Activated CD4-positive, alpha-beta T cell treated with anti-CD3 and anti-CD28 coated beads, Interleukin-2, amount 50 U/mL, for 24 hours (primary cell): ENCODE measurements around the gene STRA6.

Experiments used
- DNase-seq, 2 donors: peaks; one replicate each; pipeline ENCODE4 v3.0.0-alpha.2; 2020; ENCODE audit warnings: low read depth in 1 of 2, low spot score in 1 of 2

Gene STRA6

DNA sequence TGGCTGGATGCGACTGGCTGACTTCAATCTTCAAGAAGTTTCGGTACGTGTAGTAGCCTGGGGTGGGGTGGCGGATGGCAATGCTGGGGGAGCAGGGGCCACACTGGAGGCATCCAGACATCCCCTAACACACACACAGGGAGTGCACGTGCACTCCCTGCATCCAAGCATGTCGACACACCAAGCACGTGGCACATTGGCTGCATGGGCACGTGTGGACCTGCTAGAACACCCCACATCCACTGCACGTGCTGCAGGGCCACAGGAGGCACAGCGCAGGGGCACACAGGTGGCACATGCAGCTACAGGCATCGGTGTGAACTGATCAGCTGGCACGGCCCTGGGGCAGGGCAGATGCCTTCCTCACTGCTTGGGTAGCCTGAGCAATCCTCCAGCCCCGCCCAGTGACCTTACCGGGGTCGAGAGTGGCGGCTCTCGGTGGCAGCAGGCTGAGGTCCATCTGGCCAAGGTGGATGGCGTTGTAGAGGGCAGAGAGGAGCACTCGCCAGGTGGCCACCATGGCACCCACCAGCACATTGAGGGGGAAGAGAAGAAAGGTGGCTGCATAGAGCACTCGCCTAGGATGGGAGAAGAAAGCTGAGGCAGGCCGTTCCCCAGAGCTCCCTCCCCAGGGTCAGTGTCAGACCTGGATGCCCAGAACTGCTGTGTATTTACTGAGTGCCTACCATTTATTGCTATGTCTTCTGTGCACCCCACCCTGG, 21.5 kb downstream of the STRA6 start:
- DNase-seq = no peak

GRCh38 chr15:74179983-74180880, 22.4 kb downstream of the STRA6 start:
- DNase-seq = no peak

- no peak for DNase-seq
These were observed 23.3 kb downstream of the STRA6 start for GRCh38 chr15:74179101-74179841.

DNA sequence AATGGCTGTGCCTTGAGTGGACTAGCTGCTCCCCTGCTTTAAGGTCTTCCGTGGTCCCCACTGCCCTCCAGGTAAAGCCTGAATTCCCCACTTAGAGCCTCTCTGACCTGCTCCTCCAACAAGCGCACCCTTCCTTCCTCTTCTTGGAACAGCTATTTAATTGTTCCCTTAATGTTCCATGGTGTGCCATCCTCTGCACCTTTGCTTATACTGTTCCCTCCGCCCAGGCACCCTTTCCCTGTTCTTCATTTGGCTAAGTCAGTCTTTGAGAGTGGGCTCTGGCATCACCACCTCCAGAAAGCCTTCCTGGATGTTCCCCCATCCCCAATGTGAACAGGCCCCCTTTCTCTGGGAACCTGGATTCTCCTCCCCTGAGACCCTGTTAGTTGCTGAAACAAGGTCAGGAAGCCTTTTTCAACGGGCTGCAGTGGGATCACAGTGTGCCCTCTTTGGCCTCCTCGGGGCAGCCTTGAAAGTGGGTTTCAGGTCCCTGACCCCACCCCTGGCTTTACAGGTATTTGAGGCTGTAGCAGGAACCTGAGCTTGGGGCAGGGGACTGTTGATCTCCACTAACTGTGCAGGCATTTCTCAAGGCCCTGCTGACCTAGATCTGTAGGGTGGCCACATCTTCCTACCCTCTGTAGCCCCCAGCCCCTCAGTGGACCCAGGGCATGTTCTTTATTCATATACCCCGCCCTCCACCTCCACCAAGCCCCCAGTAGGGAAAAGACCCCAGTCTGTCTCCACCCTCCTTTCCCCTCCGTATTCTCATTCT, 24.1 kb downstream of the STRA6 start:
- no peak for DNase-seq

GRCh38 chr15:74176262-74177214, 26.0 kb downstream of the STRA6 start:
- no peak for DNase-seq

DNA sequence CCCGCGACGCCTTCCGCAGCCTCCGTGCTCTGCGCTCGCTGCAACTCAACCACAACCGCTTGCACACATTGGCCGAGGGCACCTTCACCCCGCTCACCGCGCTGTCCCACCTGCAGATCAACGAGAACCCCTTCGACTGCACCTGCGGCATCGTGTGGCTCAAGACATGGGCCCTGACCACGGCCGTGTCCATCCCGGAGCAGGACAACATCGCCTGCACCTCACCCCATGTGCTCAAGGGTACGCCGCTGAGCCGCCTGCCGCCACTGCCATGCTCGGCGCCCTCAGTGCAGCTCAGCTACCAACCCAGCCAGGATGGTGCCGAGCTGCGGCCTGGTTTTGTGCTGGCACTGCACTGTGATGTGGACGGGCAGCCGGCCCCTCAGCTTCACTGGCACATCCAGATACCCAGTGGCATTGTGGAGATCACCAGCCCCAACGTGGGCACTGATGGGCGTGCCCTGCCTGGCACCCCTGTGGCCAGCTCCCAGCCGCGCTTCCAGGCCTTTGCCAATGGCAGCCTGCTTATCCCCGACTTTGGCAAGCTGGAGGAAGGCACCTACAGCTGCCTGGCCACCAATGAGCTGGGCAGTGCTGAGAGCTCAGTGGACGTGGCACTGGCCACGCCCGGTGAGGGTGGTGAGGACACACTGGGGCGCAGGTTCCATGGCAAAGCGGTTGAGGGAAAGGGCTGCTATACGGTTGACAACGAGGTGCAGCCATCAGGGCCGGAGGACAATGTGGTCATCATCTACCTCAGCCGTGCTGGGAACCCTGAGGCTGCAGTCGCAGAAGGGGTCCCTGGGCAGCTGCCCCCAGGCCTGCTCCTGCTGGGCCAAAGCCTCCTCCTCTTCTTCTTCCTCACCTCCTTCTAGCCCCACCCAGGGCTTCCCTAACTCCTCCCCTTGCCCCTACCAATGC, 27.1 kb downstream of the STRA6 start:
- DNase-seq = no peak

GRCh38 chr15:74174958-74175253, 27.7 kb downstream of the STRA6 start:
- no peak for DNase-seq

GRCh38 chr15:74174219-74174957, 28.2 kb downstream of the STRA6 start:
- no peak for DNase-seq

- DNase-seq = no peak
These were observed 29.0 kb downstream of the STRA6 start, which contains the start of gene ISLR for GRCh38 chr15:74173380-74174218. Gene ISLR (plus strand): TSS chr15:74173710. CDS start chr15:74174859, 1,149 bp downstream.

- DNase-seq = no peak
These were observed 29.7 kb downstream of the STRA6 start for GRCh38 chr15:74172701-74173379.

- no peak for DNase-seq
These were observed 30.5 kb downstream of the STRA6 start for GRCh38 chr15:74171965-74172541.

- no peak for DNase-seq
These were observed 31.6 kb downstream of the STRA6 start for GRCh38 chr15:74170875-74171578.

- no peak for DNase-seq
These were observed 32.3 kb downstream of the STRA6 start for GRCh38 chr15:74170071-74170844.

DNA sequence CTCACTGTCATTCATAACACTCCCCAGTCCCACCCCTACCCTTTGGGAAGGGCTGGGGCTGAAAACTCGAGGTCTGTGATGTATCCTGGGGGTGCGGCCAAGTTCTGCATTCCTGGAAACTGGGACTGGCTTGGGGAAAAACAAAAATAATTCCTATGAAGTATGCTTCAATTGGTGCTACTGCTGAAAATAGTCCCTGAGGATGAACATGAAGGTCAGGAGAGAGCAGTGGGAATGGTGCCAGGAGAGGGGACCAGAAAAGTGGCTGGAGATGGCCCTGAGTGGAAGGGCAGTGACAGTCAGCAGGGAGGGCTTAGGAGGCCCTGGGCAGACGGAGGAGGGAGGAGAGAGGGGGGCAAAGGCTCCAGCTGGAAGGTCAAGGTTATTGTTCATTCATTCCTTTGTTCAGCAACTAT, 33.9 kb downstream of the STRA6 start:
- DNase-seq = no peak

DNA sequence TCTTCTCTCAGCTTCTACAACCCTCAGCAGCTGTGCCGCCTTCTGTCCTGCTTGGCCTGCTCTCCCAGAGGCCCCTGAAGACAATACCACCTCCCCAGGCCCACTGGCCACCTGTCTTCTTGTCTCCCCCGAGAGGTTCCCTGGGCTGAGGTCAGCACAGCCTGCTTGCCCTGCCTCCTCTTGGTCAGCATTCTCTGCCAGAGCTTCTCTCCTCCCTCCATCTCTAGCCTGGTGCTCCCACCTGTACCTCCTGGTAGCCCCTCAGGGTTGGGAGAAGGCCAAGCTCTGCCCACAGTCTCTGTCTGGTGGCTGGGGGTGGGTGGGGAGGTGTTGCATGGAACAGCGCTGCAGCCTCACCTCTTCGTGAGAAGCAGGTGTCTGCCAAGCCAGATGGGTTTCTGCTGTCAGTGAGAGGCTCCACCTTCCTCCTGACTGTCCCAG, 34.7 kb downstream of the STRA6 start:
- DNase-seq = no peak
